Fibroblast of lung (primary cell): ENCODE data around the gene PLXNB1. TPM values are rescaled to one million over a fixed set of nuclear protein-coding genes. Genes with fewer than 3 reads are reported as not detected.

Source experiments
- DNase-seq, 2 donors: peaks; one replicate each; pipeline versions ENCODE4 v3.0.0 to v3.0.0-alpha.2; 2010; ENCODE audit warnings: low read depth in 2 of 2
- H2AFZ ChIP-seq: 2 replicates; pipeline ENCODE4 v1.5.1; 2012; ENCODE audit warnings: low read length, control low read depth, inconsistent platforms
- H3K27ac ChIP-seq: 2 replicates; pipeline ENCODE4 v1.5.1; 2011; ENCODE audit warnings: low read length, control low read depth; ENCODE audit not compliant: insufficient read depth
- H3K27me3 ChIP-seq: 2 replicates; pipeline ENCODE4 v1.5.1; 2011; ENCODE audit warnings: mild to moderate bottlenecking, low read length; ENCODE audit not compliant: control insufficient read depth, insufficient read depth
- H3K36me3 ChIP-seq: 2 replicates; pipeline ENCODE4 v1.5.1; 2011; ENCODE audit warnings: low read length; ENCODE audit not compliant: control insufficient read depth, insufficient read depth
- H3K4me1 ChIP-seq: 2 replicates; pipeline ENCODE4 v1.5.1; 2011; ENCODE audit warnings: low read length; ENCODE audit not compliant: control insufficient read depth, insufficient read depth; ENCODE audit errors: extremely low read depth
- H3K4me2 ChIP-seq: 2 replicates; pipeline ENCODE4 v1.5.1; 2011; ENCODE audit warnings: low read length, control low read depth; ENCODE audit not compliant: insufficient read depth; ENCODE audit errors: extremely low read depth
- H3K4me3 ChIP-seq, 4 experiments: fragments of 200-600 bp in 1 of 4; sonication (generic) in 1 of 4; replicated peaks in 1 of 4; 2 replicates each; pipeline ENCODE4 v1.5.1; 2011 to 2016; ENCODE audit warnings: low read length in 4 of 4, low read depth in 3 of 4, mild to moderate bottlenecking in 3 of 4, control low read depth in 2 of 4, inconsistent platforms in 1 of 4, mixed read lengths in 1 of 4; ENCODE audit not compliant: insufficient read depth in 1 of 4; ENCODE audit errors: control extremely low read depth in 1 of 4
- H3K79me2 ChIP-seq: 2 replicates; pipeline ENCODE4 v1.5.1; 2012; ENCODE audit warnings: mild to moderate bottlenecking, low read length, inconsistent platforms; ENCODE audit not compliant: control insufficient read depth, insufficient read depth
- H3K9ac ChIP-seq: 2 replicates; pipeline ENCODE4 v1.5.1; 2011; ENCODE audit warnings: mild to moderate bottlenecking, low read length, control low read depth; ENCODE audit not compliant: insufficient read depth
- H3K9me3 ChIP-seq: 2 replicates; pipeline ENCODE4 v1.5.1; 2012; ENCODE audit warnings: low read depth, low read length; ENCODE audit not compliant: control insufficient read depth, insufficient read depth
- H4K20me1 ChIP-seq: 2 replicates; pipeline ENCODE4 v1.5.1; 2011; ENCODE audit warnings: low read length; ENCODE audit not compliant: control insufficient read depth, insufficient read depth; ENCODE audit errors: extremely low read depth
- CTCF ChIP-seq, 2 donors: IDR thresholded peaks in 1 of 2; conservative IDR thresholded peaks in 1 of 2; 1 replicate in 1 of 2; 2 replicates in 1 of 2; pipeline ENCODE4 v1.5.1; 2011 to 2012; ENCODE audit warnings: low read length in 2 of 2, control low read depth in 1 of 2, inconsistent platforms in 1 of 2, low read depth in 1 of 2, mild to moderate bottlenecking in 1 of 2
- EZH2 ChIP-seq: IDR thresholded peaks from 2 replicates; pipeline ENCODE4 v1.5.1; 2012; ENCODE audit warnings: low read length, control low read depth, mild to moderate bottlenecking; ENCODE audit errors: missing control alignments
- polyA plus RNA-seq, 2 donors: library from polyadenylated mRNA; depleted of rRNA in 1 of 2; stranded (reverse) in 1 of 2; unstranded in 1 of 2; fragments of >200 nt; gene quantifications; 2 replicates each; pipeline ENCODE4 v1.2.1, GENCODE V29; 2011 to 2012; ENCODE audit warnings: missing spikeins in 1 of 2
- total RNA-seq: library from RNA; depleted of rRNA; stranded (reverse); fragments of >200 nt; gene quantifications from 2 replicates; pipeline ENCODE4 v1.2.1, GENCODE V29; 2014

Gene PLXNB1
- total and polyA plus RNA-seq, 2 donors (not counting 1 experiment from before 2014, with no cell fraction given), result 12.8 to 44.6 TPM

- H3K27me3 ChIP-seq, result peaks cover 4% of the 10 kb centered on the region
- no peaks in the 10 kb centered on the region for H3K9me3 ChIP-seq
- H3K4me1 ChIP-seq, result no peaks in the 10 kb centered on the region
- no peak overlapping the region for H3K9ac ChIP-seq
- no peak for TF ChIP-seq EZH2
- TF ChIP-seq CTCF (conservative IDR thresholded peaks at IDR 0.05 in 1 of 2, IDR thresholded peaks at IDR 0.05 in 1 of 2; ENCODE audit: low read depth in 1 of 2, low read length in 2 of 2), result no peak
- no peaks in the 10 kb centered on the region for H3K36me3 ChIP-seq
- no peak overlapping the region for H3K27ac ChIP-seq
- H2AFZ ChIP-seq, result no peak overlapping the region
- no peak overlapping the region for H3K4me3 ChIP-seq
- H4K20me1 ChIP-seq, result no peaks in the 10 kb centered on the region
- no peak for DNase-seq
- H3K4me2 ChIP-seq, result no peak overlapping the region
- no peaks in the 10 kb centered on the region for H3K79me2 ChIP-seq
These were observed 40.9 kb downstream of the PLXNB1 start for GRCh38 chr3:48388966-48389365.

- DNase-seq, result no peak
- TF ChIP-seq EZH2 (no peak), CTCF (conservative IDR thresholded peaks at IDR 0.05 in 1 of 2, IDR thresholded peaks at IDR 0.05 in 1 of 2; ENCODE audit: low read depth in 1 of 2, low read length in 2 of 2) (no peak)
- H3K27me3 ChIP-seq, result peaks cover 4% of the 10 kb centered on the region
- no peak overlapping the region for H3K27ac ChIP-seq
- no peak overlapping the region for H3K4me3 ChIP-seq
- no peak overlapping the region for H3K4me2 ChIP-seq
- H4K20me1 ChIP-seq, result no peaks in the 10 kb centered on the region
- H3K4me1 ChIP-seq, result no peaks in the 10 kb centered on the region
- H3K79me2 ChIP-seq, result no peaks in the 10 kb centered on the region
- no peaks in the 10 kb centered on the region for H3K36me3 ChIP-seq
- no peak overlapping the region for H3K9ac ChIP-seq
- no peak overlapping the region for H2AFZ ChIP-seq
- no peaks in the 10 kb centered on the region for H3K9me3 ChIP-seq
These were observed 42.3 kb downstream of the PLXNB1 start for GRCh38 chr3:48387634-48388033.

- no peak for DNase-seq
- no peaks in the 10 kb centered on the region for H3K9me3 ChIP-seq
- no peaks in the 10 kb centered on the region for H3K4me1 ChIP-seq
- peaks cover 8% of the 10 kb centered on the region for H3K27me3 ChIP-seq
- H3K4me2 ChIP-seq, result no peak overlapping the region
- H3K27ac ChIP-seq, result no peak overlapping the region
- no peaks in the 10 kb centered on the region for H3K79me2 ChIP-seq
- H2AFZ ChIP-seq, result no peak overlapping the region
- no peaks in the 10 kb centered on the region for H4K20me1 ChIP-seq
- no peak overlapping the region for H3K9ac ChIP-seq
- no peak overlapping the region for H3K4me3 ChIP-seq
- TF ChIP-seq EZH2, result no peak
- no peak for TF ChIP-seq CTCF (conservative IDR thresholded peaks at IDR 0.05 in 1 of 2, IDR thresholded peaks at IDR 0.05 in 1 of 2; ENCODE audit: low read depth in 1 of 2, low read length in 2 of 2)
- no peaks in the 10 kb centered on the region for H3K36me3 ChIP-seq
These were observed 56.9 kb downstream of the PLXNB1 start for GRCh38 chr3:48372862-48373435.
